ENCODE results near the gene CMTR1.

Gene CMTR1

GRCh38 chr6:37479266-37479854, 46.3 kb downstream of the CMTR1 start:
- DNase-seq (ENCODE audit: low read depth) = no peak

DNA sequence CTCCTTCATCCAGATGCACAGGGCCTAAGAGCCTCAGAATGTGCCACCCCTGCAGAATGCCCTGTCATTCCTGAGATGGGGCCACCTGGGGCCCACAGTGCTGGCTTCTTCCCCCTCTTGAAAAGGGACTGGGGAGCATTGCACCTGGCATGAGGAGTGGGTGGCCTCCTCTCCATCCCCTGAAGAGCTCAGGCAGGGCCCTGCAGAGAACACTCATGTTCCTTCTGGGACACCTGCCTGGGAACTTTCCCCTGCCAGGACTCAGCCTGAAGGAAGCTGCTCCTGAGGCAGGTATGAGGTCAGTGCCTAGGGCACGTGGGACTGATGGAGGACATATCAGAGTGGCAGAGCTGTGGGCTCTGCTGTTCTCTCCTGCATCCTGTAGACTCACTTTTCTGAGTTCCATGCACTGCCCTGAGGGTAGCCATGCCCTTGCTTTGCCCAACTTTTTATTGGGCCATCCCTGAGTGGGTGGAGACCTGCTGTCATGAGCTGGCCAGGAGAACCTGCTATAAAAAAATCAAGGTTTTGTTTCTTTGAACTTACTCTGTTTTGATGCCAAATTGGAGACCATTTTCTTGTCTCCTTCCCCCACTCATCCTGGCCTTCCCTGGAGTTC, 47.2 kb downstream of the CMTR1 start:
- DNase-seq (ENCODE audit: low read depth) = no peak

GRCh38 chr6:37480951-37481534, 48.0 kb downstream of the CMTR1 start:
- no peak for DNase-seq (ENCODE audit: low read depth)

DNA sequence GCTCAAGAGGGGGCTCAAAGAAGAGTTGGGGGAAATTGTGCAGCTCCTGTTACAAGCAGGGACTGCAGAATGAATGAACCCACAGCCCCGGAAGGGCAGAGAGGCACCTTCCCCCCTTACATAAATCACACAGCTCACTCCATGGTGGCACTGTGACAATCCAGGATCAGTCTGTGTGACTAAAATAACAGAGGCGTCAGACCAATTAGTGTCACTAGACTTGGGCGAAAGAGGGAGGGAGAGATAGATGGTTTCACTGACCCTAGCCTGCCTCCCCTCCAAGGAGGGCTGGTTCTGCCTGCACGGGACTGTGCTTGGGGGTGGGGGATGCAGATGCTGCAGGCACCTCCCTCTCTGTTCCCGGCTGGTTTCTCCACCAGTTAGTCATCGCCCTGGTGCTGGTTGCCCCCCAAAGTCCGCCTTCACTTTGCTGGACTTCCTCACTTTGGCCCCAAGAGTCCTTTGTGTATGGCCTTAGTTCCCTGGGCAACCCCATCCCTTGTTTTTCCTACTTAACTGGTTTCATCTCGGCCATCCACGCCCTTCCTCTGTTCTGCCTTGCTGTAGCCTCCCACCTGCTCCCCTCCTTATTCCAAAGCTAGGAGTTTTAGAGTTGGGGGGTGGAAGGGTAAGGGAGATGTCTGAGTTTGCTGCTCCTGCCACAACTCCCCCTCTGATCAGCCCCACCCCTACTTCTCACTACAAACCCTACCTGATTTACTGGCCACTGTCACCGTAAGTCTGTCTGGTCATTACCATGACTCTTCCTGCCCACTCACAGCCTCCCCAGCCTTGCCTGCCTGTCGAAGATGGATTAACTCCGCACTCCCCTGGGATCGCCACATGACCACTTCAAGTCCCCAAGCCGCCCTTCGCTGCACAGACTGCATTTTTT, 48.9 kb downstream of the CMTR1 start:
- DNase-seq (ENCODE audit: low read depth) = no peak

DNA sequence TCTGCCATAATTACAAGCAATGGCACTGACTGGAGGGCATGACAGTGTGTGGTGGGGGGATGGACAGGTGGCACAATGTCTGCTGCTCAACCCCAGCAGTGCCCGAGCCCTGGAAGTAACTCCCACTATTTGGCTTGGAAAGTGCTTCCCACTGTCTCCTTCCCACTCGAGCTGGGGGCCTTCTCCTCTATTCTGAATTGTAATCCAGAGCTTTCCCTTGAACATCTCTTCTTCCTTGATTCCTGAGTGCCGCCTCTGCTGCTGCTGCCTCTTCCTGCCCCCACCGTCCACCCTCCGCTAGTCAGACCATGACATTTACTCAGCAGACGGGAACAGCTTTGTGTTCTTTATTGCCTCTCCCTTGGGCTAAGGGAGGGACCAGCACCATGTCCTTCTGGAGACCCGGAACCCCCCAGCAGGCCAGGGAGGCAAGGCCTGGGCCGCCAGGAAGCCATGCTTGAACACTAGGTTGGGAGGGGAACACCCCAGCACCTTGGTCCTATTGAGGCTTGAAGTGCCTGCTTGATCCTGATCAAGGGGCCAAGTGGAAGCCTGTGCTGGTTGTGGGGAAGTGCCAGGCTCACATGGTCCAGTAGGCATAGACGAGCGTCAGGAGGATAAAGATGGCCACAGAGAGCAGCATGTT, 49.7 kb downstream of the CMTR1 start:
- DNase-seq (ENCODE audit: low read depth) = no peak

DNA sequence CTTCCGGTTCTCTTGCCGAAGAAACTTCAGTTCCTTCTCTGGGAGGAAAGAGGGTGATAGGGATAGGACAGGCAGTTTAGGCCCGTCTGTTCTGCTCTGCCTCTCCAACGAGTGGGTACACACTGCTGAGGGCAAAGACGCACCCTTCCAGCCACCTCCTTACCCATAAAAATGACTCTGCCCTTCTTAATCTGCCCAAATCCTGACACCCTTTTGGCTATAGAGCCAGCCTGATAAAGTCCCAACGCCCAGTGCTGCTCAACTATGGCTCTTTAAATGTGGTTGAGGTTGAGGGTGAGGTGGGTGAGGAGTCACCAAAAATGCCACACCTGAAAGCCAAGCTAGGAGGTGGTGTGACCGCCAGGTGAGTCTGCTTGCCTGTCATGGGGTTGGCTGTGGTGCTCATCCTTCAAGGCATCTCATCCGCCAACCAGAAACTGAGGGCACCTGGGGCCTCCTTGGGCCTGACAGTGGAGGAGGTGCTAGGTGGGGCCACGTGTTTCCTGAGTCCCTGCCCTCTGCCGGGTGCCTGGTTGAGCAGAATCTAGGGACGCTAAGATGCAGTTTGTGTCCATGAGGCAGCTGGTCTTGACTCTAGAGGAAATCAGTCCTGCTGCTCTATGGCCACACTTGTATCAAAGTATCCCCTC, 50.4 kb downstream of the CMTR1 start:
- no peak for DNase-seq (ENCODE audit: low read depth)

DNA sequence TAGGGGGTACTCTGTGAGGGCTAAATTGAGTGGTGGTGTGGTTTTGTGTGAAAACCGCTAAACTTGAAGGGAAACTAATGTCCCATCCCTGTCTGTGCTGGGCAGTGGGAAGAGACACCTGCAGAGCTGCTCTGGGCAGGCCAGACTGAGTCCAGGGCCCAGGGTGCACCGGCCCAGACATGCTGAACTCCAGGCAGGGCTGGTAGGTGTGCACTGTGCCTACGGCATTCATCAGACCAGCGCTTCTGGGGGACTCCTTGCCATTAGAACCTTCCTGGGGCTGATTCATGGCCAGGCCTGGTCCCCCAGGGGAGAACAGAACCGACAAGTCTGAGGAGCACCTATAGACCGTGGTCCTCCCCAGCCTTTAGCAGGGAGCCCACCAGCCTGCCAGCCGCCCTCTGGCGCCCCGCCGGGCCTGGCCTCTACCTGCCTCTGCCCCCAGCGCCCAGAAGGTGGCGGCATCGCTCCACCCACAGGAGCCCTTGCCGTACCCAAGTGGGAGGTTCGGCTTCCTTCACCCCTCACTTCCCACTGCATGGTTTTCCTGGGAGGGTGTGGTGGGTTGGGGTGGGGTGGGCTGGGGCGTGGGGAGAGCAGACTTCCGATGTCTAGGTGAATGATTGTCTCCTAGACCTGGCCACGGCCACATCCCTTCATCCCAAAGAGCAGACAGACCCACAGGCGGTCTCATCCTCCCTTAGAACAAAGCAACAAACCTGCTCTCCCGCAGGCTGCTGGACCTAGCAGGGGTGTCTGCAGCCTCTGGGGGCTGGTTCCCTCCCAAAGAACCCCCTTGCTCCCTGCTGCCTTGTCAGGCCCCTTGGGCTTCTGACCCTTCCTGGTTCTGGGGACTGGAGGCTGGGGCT, 51.1 kb downstream of the CMTR1 start:
- peak; percentile 56 for DNase-seq (ENCODE audit: low read depth)

DNA sequence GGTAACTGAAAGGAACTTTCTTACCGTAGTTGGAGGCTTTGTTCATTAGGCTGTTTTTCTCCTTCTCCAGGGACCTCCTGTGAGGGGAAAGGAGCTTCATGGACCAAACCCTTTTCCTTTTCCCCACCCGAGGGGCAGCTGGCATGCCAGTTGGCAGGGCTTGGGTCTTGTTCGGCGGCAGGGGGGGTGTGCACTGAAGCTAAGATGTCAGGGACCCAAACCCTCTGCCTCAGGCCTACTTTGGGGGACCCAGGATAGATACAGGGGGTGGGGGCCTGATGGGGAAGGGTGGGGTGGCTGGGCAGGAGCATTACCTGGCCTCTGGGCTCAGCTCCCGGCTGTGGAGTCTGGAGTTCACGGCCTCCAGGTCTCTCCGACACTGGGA, 51.8 kb downstream of the CMTR1 start:
- DNase-seq (ENCODE audit: low read depth) = no peak

- DNase-seq (ENCODE audit: low read depth) = no peak
Measured at GRCh38 chr6:37485291-37485702, 52.3 kb downstream of the CMTR1 start.

DNA sequence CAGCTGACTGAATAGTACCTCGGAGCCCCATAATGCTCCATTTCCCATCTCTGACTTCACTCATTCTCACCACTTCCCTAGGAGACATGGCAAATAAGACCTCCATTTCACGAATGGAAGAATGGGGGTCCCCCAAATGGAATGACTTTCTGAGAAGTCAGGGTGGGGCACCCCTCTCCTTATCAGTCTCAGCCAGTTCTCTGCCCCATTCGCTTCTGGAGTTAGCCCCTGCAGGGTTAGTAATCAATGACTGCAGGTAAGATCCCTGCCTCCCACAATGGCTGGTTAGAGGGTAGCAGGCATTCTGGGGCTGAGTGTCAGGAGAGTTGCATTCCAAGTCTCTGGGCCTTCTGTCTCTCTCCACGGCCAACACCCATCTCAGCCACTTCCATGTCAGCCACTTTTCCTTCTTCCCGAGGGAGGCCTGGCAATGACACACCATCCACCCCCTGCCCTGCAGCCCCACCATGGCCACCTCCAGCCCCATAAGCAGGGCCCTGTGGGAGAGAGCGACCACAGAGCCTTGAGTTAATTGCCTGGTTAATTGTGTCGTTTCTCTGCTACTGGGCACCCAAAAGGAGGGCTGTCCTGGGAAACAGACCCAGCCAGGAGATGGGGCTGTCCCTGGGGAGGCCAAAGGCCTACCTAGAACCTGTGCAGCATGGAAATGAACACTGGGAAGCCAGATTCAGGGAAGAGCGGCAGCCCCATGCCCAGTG, 53.3 kb downstream of the CMTR1 start:
- no peak for DNase-seq (ENCODE audit: low read depth)

DNA sequence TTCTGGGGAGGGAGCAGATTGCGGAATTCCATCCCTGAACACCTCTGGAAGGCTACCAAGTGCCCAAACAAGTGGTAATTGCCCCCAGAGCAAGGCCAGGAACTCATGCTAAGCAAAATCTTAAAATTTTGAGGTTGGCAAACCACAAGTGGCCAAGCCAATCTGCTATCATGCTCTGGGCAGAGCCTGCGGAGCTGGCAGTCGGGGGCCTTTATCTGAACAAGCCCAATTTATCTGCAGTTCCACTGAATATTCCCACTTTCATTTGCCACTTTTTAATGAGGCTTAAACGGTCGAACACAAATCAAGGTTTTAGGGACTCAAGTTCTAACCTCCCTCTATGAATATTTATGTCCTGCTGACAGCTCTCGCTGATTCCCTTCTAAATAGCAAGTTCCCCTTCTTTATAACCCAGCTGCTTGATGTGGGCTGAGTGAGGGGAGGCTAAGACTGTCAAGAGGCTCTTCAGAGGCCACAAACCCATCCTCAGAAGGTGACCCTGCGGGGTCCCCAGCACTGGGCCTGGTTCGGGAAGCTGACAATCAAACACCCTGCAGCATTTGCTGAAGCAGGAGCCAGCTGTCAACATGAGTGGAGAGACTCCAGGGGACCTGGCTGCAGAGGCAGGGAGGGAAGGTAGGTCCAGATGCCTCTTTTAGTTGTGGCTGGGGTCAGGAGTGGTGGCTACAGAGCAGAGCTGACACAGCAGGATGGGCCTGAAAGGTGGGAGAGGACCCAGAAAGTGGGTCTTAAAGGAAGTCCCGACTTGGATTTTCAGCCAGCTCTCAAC, 54.8 kb downstream of the CMTR1 start:
- DNase-seq (ENCODE audit: low read depth) = no peak

DNA sequence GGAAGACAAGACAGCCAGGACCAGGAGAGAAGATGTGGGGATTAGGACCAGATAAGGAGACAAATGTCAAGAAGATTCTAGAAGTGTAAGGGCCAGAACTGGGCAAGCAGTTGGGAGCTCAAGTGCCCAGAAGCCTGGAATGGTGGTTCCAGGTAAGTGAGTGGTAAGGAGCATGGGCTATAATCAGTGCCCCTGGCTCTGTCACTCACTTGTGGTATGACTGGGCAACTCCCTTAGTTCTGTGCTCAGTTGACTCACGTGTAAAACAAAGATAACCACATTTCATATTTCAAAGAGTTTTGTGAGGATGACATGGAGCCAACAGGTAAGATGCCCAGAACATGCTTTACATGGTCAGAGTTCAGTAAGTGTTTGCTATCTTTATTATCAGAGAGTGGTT, 55.5 kb downstream of the CMTR1 start:
- DNase-seq (ENCODE audit: low read depth) = no peak

GRCh38 chr6:37489697-37490336, 56.8 kb downstream of the CMTR1 start:
- no peak for DNase-seq (ENCODE audit: low read depth)

- no peak for DNase-seq (ENCODE audit: low read depth)
Measured at GRCh38 chr6:37490536-37491170, 57.6 kb downstream of the CMTR1 start.

GRCh38 chr6:37491171-37491829, 58.3 kb downstream of the CMTR1 start:
- no peak for DNase-seq (ENCODE audit: low read depth)

DNA sequence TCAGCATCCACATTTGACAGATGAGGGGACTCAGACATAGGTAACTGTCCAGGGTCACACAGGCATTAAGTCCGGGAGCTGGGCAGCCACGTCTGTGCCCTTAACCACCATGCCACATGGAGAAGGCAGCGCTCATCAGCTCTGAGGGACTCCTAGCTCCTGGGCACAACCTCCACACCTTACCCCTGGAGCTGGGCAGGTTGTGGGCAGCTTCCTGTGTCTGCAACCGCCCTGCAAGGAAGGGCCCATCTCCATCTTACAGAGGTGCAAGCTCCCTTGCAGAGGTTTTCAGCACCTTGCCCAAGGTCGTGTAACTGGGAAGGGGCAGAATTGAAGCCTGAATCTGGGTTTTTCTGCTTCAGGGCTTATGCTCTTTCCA, 58.8 kb downstream of the CMTR1 start:
- DNase-seq (ENCODE audit: low read depth) = no peak

DNA sequence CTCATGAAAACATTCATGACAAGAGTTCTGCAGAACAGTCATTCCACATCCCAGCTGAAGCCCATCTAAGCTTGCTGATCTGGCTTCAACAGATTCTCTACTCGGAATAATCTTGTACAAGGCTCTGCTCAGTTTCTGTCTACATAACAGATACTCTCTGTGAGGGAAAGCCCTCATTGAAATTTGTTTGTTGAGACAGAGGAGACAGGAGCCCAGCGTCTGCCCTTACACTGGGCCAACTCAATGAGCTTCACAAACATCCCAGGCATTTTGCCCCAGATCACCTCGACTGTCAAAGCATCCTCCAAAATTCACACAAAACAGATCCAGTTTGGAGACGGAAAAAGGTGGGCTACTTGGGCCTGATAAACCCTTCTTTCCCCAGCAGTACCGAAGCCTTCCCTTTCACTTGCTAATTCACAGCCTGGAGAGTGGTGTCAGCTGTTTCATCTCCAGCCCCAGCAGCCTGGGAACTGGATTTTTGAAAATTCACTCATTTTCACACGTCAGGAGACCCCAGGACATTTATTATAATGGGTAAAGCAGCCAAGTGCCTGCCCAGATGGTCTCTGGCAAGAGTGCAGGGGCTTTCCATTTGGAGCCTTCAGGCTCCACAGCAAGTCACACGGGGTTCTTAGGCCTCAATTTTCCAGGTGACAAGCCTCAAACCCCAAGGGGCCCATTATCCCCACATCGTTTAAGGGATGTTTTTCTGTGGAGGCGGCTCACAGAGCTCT, 59.4 kb downstream of the CMTR1 start:
- no peak for DNase-seq (ENCODE audit: low read depth)
